Measurements from ENCODE around the gene GSAP.
"Not testable (repeated sequence)": the region's sequence is repeated elsewhere in the genome, so short reads cannot be mapped to it uniquely, and the experiment has no call there.

Gene GSAP

DNA sequence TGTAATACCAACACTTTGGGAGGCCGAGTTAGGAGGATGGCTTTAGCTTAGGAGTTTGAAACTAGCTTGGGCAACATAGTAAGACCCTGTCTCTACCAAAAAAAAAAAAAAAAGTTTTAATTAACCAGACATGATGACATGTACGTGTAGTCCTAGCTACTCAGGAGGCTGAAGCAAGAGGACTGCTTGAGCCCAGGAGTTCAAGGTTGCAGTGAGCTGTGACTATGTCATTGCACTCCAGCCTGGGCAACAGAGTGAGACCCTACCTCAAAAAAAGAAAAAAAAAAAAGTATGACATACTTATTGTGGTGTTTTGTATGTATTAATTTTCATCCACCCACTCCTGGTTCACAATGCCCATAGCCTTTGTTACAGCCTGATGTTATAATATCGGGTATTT, 69.7 kb downstream of the GSAP start:
- TF ChIP-seq, protein P1, sequence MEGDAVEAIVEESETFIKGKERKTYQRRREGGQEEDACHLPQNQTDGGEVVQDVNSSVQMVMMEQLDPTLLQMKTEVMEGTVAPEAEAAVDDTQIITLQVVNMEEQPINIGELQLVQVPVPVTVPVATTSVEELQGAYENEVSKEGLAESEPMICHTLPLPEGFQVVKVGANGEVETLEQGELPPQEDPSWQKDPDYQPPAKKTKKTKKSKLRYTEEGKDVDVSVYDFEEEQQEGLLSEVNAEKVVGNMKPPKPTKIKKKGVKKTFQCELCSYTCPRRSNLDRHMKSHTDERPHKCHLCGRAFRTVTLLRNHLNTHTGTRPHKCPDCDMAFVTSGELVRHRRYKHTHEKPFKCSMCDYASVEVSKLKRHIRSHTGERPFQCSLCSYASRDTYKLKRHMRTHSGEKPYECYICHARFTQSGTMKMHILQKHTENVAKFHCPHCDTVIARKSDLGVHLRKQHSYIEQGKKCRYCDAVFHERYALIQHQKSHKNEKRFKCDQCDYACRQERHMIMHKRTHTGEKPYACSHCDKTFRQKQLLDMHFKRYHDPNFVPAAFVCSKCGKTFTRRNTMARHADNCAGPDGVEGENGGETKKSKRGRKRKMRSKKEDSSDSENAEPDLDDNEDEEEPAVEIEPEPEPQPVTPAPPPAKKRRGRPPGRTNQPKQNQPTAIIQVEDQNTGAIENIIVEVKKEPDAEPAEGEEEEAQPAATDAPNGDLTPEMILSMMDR (IDR thresholded peaks at IDR 0.05; ENCODE audit: insufficient read depth, low read depth, low read length, missing control alignments) = no peak
- no peak for DNase-seq (ENCODE audit: low read depth)
- no peak overlapping the region for H3K4me3 ChIP-seq (ENCODE audit: low read depth, low read length)

DNA sequence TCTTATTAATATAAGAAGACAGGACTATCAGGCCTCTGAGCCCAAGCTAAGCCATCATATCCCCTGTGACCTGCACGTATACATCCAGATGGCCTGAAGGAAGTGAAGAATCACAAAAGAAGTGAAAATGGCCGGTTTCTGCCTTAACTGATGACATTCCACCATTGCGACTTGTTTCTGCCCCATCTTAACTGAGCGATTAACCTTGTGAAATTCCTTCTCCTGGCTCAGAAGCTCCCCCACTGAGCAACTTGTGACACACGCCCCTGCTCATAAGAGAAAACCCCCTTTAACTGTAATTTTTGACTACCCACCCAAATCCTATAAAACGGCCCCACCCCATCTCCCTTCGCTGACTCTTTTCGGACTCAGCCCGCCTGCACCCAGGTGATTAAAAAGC, 70.7 kb downstream of the GSAP start:
- H3K4me3 ChIP-seq (ENCODE audit: low read depth, low read length); DNase-seq (ENCODE audit: low read depth): not testable (repeated sequence)

DNA sequence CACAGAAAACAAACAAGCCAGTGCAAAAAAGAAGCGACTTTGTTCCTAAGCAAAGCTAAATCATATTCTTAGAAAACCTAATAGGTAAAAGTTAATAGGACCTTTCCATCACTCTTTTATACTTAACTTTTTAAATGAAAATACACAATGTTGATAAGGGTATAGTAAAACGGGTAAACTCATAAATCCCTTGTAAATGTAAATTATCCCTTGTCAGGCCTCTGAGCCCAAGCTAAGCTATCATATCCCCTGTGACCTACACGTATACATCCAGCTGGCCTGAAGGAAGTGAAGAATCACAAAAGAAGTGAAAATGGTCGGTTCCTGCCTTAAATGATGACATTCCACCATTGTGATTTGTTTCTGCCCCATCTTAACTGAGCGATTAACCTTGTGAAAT, 76.4 kb downstream of the GSAP start:
- DNase-seq (ENCODE audit: low read depth) = no peak
- H3K4me3 ChIP-seq (ENCODE audit: low read depth, low read length) = no peak overlapping the region
- TF ChIP-seq, protein P1 (IDR thresholded peaks at IDR 0.05; ENCODE audit: insufficient read depth, low read depth, low read length, missing control alignments) = no peak

DNA sequence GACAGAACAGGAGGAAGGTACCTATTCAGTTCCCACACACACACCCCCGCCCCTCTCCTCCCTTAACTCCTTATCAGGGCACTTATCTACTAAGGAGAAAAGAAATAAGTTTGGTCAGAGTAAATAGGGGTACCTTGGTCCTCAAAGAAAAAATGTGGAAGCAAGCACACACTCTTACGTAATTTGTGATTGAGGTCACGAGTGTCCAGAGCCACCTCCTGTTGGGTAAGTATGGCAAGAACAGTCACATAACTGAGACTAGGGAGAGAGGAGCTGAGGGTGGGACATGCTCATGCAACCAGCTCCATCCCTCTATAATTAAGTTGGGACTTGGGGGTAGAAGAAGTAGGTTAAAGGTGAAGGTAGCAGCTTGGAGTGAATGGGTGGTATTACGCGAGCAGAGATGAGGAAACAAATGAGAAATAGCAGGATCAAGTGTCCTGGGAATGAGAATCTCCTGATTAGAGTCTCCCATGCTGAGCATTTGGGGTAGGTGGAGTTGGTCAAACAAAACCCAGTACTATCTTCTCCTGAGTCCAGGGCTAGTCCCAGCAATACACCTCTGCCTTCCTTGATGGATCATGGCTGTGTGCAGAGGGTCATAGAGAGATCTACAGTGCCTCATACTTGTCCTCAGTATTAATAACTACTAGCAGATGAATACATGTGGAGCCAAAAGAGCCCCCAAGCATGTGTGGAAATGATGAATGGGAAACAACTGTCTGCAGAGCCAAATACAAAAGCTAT, 77.1 kb downstream of the GSAP start:
- no peak for DNase-seq (ENCODE audit: low read depth)
- TF ChIP-seq, protein P1 (IDR thresholded peaks at IDR 0.05; ENCODE audit: insufficient read depth, low read depth, low read length, missing control alignments) = no peak
- H3K4me3 ChIP-seq (ENCODE audit: low read depth, low read length) = no peak overlapping the region

DNA sequence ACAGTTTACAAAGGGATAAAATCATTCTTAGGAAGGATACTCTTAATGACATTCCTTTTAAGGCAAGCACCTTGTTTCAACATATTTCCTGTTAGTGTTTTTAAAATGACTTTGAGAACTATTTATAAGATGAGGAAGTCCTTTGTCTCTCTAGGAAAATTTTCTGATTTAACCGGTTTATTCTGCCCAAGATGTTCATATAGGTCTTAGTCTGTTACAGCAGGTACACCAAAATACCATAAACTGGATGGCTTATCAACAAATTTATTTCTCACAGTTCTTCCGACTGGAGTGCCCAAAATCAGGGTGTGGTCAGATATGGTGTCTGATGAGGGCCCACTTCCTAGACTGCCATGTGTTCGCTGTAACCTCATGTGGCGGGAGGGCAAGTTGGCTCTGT, 77.9 kb downstream of the GSAP start:
- TF ChIP-seq, protein P1 (IDR thresholded peaks at IDR 0.05; ENCODE audit: insufficient read depth, low read depth, low read length, missing control alignments) = no peak
- no peak for DNase-seq (ENCODE audit: low read depth)
- H3K4me3 ChIP-seq (ENCODE audit: low read depth, low read length) = no peak overlapping the region

DNA sequence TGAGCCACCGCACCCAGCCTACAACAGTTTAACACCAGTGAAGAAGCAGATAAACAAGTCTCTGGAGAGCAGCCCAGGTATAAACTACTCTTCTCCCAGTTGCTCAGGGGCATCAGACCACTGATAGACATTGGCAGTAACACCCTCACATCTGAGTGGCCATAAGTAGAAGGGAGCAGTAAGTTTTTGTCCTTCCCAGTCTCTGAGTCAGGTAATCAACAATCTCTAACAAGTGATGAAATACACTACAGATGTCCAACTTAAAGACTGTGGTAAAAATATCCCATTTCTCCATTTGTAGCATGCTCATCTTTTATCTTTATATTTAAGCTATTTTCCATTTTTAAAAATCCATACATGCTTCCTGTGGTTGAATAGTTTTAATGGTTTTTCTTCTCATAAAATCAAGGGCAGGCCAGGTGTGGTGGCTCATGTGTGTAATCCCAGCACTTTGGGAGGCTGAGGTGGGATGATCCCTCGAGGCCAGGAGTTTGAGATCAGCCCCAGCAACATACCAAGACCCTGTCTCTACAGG, 78.6 kb downstream of the GSAP start:
- TF ChIP-seq, protein P1 (IDR thresholded peaks at IDR 0.05; ENCODE audit: insufficient read depth, low read depth, low read length, missing control alignments) = no peak
- no peak for DNase-seq (ENCODE audit: low read depth)
- H3K4me3 ChIP-seq (ENCODE audit: low read depth, low read length) = no peak overlapping the region

DNA sequence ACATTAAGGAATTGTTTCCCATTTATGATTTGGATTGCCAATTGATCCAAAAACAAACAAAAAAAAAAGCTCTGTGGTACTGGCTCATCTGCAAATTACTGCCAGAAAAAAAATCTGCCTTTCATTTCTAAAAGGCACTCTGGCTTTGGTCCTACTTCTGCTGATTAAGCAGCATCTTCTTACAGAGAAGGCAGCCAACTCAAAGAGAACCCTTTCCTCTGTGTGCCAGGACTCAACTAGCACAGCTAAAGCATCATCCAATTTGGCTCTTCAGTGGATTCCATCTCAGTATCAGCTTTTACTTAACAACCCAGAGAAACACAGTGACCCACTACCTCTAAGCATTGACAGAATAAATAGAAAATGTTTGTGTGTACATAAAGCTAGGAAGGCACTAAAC, 80.6 kb downstream of the GSAP start:
- H3K4me3 ChIP-seq (ENCODE audit: low read depth, low read length) = no peak overlapping the region
- DNase-seq (ENCODE audit: low read depth) = no peak
- TF ChIP-seq, protein P1 (IDR thresholded peaks at IDR 0.05; ENCODE audit: insufficient read depth, low read depth, low read length, missing control alignments) = no peak

DNA sequence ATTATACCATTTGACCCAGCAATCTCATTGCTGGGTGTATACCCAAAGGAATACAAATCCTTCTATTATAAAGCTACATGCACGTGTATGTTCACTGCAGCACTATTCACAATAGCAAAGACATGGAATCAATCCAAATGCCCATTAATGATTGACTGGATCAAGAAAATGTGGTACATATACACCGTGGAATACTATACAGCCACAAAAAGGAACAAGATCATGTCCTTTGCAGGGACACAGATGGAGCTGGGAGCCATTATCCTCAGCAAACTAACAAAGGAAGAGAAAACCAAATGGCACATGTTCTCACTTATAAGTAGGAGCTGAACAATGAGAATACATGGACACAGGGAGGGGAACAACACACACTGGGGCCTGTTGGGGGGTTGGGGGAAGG, 82.1 kb downstream of the GSAP start:
- not testable (repeated sequence) for H3K4me3 ChIP-seq (ENCODE audit: low read depth, low read length); DNase-seq (ENCODE audit: low read depth)
